HG03045 (cell line): ENCODE data around the gene TNP2.
A peak's percentile ranks its signal among the peaks of the same experiment; 100 is the strongest.
"Not testable (repeated sequence)": the region's sequence is repeated elsewhere in the genome, so short reads cannot be mapped to it uniquely, and the experiment has no call there.

Source experiments
- ATAC-seq: cut with Tn5 transposase; IDR thresholded peaks from one replicate; pipeline ENCODE4 v1.9.1; 2021; ENCODE audit warnings: mild to moderate bottlenecking, moderate library complexity; ENCODE audit not compliant: unreplicated experiment

TNP2 gene

GRCh38 chr16:11225677-11226549, 43.2 kb downstream of the TNP2 start:
- no peak for ATAC-seq

- ATAC-seq: peak; percentile 84
Observed at GRCh38 chr16:11224894-11225676, 44.0 kb downstream of the TNP2 start.

- ATAC-seq: peak; percentile 37
Observed at GRCh38 chr16:11224096-11224893, 44.8 kb downstream of the TNP2 start.

- not testable (repeated sequence) for ATAC-seq
Observed at GRCh38 chr16:11220507-11220906, 48.6 kb downstream of the TNP2 start.

- ATAC-seq: no peak
Observed at GRCh38 chr16:11219178-11219577, 49.9 kb downstream of the TNP2 start.

- ATAC-seq: no peak
Observed at GRCh38 chr16:11218604-11218962, 50.5 kb downstream of the TNP2 start.
